ENCODE results near the gene RIN2.

DNA sequence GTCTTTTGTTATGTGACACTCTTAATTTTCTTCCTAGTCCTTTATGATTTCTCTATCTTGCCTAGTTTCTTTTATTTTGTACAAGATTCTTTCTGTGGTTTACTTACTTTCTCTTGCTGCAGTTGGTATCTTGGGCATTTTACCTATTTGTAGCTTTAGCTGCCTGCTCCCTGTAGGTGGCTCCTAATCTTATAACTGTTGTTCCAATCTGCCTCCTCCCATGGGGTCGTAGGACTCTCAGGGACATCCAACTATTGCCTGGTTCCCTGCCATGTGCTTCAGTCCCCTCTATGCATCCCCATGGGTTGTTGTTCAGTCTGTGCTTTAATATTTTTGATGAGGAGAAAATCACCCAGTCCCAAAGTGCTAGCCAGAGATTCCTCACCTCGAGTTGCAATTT is 31.4 kb downstream of the RIN2 start:
- TF ChIP-seq, protein P1, sequence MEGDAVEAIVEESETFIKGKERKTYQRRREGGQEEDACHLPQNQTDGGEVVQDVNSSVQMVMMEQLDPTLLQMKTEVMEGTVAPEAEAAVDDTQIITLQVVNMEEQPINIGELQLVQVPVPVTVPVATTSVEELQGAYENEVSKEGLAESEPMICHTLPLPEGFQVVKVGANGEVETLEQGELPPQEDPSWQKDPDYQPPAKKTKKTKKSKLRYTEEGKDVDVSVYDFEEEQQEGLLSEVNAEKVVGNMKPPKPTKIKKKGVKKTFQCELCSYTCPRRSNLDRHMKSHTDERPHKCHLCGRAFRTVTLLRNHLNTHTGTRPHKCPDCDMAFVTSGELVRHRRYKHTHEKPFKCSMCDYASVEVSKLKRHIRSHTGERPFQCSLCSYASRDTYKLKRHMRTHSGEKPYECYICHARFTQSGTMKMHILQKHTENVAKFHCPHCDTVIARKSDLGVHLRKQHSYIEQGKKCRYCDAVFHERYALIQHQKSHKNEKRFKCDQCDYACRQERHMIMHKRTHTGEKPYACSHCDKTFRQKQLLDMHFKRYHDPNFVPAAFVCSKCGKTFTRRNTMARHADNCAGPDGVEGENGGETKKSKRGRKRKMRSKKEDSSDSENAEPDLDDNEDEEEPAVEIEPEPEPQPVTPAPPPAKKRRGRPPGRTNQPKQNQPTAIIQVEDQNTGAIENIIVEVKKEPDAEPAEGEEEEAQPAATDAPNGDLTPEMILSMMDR (IDR thresholded peaks at IDR 0.05; ENCODE audit: low read depth, low read length, missing input control), result no peak
- no peak for TF ChIP-seq HNF4A (conservative IDR thresholded peaks at IDR 0.05)
- no peak for TF ChIP-seq SP1 (IDR thresholded peaks at IDR 0.05)
- TF ChIP-seq GABPA (IDR thresholded peaks at IDR 0.05 in 1 of 2, conservative IDR thresholded peaks at IDR 0.05 in 1 of 2), result no peak
- TF ChIP-seq RAD21 (IDR thresholded peaks at IDR 0.05), result peak in 1 of 2 donors; percentile 12
- no peak for TF ChIP-seq TAF1 (conservative IDR thresholded peaks at IDR 0.05)
- TF ChIP-seq YY1 (IDR thresholded peaks at IDR 0.05), result no peak
- TF ChIP-seq, protein P2, sequence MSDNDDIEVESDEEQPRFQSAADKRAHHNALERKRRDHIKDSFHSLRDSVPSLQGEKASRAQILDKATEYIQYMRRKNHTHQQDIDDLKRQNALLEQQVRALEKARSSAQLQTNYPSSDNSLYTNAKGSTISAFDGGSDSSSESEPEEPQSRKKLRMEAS (IDR thresholded peaks at IDR 0.05), result no peak
- no peak for TF ChIP-seq FOXA2 (IDR thresholded peaks at IDR 0.05)

All from liver (tissue), 3 donors.